HG02973 (cell line): ENCODE data around the gene TTLL3.
A peak's percentile ranks its signal among the peaks of the same experiment; 100 is the strongest.

Experiments
- ATAC-seq: cut with Tn5 transposase; IDR thresholded peaks from one replicate; pipeline ENCODE4 v1.9.1; 2021; ENCODE audit warnings: moderate library complexity; ENCODE audit not compliant: unreplicated experiment

The TTLL3 gene

GRCh38 chr3:9781551-9781950 is 28.5 kb upstream of the TTLL3 start:
- no peak for ATAC-seq

- ATAC-seq = no peak
Measured at GRCh38 chr3:9781978-9782603, 28.0 kb upstream of the TTLL3 start.

DNA sequence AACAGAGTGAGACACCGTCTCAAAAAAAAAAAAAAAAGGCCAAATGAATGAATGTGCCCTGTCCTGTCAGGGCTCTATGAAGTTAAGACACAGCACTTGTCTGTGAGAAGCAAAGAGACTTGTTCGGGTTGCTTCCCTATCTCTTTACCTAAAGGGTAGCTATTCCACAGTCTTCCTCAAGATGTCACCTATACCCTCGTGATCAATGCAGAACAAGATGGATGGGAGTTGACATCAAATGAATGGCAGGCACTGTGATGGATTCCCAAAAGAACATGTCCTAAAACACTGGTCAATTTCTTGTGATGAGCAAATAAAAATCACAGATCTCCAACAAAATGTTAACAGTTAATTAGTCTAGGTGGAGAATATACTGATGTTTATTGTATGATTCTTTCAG is 27.3 kb upstream of the TTLL3 start:
- no peak for ATAC-seq

- no peak for ATAC-seq
Measured at GRCh38 chr3:9783954-9784353, 26.1 kb upstream of the TTLL3 start.

GRCh38 chr3:9784965-9785364 is 25.1 kb upstream of the TTLL3 start:
- ATAC-seq = no peak

DNA sequence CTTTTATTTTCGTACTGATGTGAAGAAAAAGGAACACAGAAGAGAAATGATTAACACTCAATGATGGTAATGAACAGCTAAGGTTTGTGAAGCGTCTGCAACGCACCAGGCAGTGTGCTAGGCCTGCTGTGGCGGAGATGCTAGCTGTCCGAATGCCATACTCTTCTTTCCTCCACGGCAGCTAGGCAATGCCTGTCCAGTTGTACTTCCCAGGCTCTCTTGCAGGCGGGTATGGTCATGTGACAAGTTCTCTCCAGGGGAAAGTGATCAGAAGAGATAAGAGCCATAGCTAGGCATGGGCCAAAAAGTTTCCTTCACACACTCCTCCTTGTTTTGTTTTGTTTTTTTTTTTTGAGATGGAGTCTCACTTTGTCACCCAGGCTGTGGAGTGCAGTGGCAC is 24.5 kb upstream of the TTLL3 start:
- ATAC-seq = no peak

DNA sequence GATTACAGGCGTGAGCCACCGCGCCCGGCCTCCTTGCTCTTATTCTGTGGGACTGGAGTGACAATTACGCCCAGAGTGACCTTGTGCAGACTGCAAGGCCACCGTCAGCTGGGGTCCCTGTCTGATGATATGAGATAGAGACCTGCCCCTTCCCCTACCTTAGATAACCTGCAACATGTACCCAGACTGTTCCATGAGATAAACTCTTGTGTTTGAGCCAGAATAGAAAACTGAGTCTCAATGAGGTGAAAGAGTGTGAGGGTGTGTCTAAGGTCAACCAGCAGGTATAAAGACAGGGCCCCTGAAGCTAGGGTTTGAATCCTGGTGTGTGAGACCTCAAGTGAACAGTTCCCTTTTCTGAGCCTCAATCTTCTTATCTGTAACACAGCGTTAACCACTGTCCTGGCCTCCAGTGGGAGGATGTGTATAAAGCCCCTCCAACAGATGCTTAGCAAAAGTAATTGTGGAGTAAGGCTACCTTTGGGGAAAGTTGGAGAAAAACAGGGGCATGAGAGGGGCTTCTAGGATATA is 23.8 kb upstream of the TTLL3 start:
- no peak for ATAC-seq

DNA sequence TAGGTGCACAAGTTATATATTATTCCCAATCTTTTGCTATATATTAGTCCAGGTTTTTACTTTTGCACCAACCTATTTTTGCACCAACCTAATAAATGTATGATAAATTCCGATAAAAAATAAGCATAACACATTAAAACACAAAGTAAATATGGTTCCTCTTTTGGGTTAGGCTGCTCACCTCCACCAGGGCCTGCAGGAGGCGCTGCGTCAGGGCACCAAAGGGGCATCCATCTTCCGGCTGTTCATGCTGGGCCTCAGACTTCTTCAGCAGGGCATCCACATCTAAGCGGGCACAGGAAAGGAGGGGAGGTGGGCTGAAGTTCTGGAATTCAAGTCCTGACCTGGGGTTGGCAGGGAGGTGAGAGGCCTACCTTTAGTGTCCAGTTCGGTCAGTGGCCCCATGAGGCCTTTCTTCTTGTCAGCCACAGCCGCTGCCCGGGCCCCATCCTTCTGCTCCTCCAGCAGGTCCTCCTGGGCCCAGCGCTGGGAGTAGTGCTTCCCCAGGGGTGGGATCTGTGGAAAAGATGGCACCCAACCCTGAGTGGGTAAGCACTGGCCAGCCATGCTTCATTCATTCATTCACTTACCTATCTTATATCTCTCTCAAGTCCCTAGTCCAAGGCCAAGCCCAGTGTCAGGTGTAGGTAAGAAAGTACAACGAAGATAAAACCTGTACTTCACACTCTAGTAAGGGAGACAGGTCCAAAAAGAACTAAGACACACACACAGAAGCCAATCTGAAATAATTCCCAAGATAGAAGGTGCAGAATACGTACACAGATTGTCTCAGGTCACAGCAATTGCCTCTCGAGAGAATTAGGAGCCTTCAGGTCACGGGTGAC is 23.0 kb upstream of the TTLL3 start:
- no peak for ATAC-seq

GRCh38 chr3:9787714-9788113 is 22.3 kb upstream of the TTLL3 start:
- ATAC-seq = no peak

DNA sequence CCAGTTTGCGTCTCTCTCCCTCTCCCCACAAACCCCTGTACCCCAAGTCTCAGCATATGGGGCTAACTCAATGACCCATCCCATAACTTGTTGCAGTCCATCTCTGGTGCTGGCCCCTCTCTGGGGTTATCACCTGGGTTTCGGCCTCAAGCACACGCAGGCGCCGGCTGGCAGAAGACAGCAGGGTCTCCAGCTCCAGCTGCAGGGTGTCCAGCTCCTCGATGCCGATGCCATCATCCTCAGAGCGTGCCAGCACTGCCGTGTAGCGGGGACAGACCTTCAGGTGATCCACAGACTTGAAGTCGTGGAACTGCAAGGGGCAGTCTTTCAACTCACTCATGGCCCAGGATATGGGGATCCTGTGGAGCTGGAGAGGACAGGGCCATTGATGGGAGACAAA is 18.9 kb upstream of the TTLL3 start:
- ATAC-seq = no peak

GRCh38 chr3:9791790-9792404 is 18.2 kb upstream of the TTLL3 start:
- no peak for ATAC-seq

DNA sequence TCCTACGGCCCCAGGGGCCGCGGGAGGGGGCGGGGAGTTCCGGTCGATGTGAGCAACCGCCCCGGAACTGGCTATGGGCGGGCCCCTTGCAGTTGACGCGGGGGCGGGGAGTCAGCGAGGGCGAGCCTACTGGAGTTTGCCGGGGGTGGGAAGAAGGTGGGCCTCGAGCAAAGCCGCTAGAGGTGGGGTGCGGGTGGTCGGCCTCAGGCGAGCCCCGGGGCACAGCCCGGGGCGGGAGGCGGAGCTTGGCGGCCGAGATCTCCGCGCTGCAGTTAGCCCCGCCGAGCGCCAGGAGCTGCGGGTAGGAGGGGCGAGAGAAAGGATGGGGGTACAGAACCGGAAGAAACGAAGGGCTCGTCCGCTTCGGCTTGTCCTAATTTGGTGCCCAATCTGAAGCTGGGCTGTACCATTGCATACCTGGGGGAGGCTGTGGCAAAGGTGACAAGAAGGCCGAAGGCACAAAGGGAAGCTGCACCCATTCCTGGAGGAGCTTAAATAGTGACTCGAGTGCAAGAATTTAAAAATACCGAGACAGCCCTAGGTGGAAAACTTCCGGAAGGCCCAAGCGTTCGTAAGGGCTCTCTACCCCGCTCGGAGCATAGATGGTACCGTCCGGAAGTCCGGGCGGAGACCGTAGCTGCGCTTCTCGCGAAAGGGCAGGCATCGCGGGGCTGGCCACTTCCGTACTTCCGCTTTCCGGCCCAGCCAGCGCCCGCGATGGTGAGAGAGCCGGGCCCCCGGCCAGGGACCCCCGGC is 17.5 kb upstream of the TTLL3 start, which contains the start of the genes ARPC4 and TADA3:
ARPC4 (plus strand) TSS at position 678 of the 756 bp plus-strand sequence; CDS start at position 718, 40 bp downstream.
TADA3 (minus strand) TSS at position 69 of the 756 bp plus-strand sequence. CDS start 1,007 bp downstream, outside the sequence.
- ATAC-seq = peak; percentile 84

DNA sequence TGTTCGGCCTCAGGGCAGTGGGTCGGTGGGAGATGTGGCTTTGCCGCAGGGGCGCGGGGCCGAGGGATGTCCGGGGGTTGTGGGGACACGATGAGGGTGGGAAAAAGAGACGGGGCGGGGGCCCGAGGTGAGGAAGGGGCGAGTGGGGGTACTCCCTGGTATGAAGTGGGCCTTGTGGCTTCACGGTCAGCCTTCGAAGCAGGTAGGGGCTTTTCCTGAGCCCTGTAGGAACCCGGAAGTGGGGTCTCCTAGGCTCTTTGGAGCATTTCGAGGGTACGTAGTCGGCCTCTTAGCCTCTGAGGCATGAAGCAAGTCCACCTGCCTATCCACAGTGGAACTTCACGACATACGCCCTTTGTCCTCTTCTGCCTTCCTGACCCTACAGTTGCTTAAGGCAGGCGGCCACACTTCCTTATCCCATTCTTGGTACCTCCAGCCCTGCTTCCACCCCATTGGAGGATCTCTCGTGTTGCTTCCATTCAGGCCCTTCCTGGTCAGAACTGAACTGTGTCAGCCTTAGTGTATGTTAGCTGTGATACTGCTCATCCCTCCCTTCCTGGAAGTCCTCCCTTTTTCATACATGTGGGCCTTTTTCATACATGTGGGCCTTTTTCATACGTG is 16.8 kb upstream of the TTLL3 start:
- no peak for ATAC-seq

DNA sequence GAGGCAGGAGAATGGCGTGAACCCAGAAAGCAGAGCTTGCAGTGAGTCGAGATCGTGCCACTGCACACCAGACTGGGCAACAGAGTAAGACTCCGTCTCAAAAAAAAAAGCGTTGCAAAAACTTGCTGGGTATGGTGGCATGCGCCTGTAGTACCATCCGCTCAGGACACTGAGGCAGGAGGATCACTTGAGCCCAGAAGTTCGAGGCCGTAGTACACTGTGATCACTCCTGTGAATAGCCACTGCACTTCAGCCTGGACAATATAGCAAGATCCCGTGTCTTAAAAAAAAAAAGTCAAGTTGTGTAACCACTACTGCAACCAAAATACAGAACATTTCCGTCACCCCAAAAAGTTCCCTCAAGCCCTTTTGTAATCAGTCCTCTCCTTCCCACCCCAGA is 15.7 kb upstream of the TTLL3 start:
- ATAC-seq = no peak

GRCh38 chr3:9795207-9795606 is 14.9 kb upstream of the TTLL3 start:
- ATAC-seq = no peak

DNA sequence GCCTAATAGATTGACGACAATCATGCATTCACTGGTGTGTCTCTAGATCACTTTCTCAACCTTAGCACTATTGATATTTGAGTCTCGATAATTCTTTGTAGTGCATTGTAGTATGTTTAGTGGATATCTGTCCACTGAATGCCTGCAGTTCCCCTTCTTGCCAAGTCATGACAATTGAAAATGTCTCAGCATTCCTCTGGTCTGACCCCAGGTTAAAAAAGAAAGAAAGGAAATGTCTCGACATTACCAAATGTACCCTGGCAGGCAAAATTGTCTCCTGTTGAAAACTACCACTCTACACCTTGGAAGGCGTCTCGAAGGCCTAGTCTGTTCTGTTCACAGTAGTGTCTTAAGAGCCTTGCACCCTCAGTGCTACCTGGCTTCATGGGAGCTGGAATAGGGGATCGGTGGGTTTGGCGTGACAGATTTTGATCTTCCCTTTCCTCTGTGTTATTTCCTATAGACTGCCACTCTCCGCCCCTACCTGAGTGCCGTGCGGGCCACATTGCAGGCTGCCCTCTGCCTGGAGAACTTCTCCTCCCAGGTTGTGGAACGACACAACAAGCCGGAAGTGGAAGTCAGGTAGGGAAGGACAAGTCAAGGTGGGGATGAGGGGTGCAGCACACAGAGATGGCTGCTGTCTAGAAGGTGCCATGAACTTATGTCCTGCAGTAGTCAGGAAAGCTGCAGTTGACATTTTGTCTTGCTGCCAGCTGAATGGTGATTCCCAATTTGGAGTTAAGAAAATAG is 12.7 kb upstream of the TTLL3 start:
- no peak for ATAC-seq

GRCh38 chr3:9800529-9800928 is 9.5 kb upstream of the TTLL3 start:
- no peak for ATAC-seq

- no peak for ATAC-seq
Measured at GRCh38 chr3:9803494-9803893, 6.6 kb upstream of the TTLL3 start.

GRCh38 chr3:9804996-9805395 is 5.1 kb upstream of the TTLL3 start:
- ATAC-seq = no peak

DNA sequence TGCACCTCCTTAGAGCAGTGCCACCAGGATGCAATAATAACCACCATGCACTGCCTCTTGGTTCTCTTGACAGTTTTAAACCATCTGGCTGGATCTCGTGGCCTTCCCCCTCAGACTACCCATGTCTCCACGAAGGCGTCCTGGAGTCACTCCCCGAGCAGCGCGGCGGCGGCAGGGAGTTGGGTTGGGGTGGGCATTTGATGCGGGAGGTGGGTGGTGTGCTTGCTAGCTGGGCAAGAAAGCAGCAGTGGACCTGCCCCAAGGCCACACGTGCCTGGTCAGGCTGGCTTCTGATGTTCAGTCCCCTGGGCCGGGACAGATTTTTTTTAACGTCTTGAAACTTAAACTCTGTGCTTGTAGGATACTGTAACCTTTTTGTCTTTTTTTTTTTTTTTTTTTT is 3.9 kb upstream of the TTLL3 start:
- ATAC-seq = no peak
